NCI-H446 (cell line): ENCODE data around the gene SMC3.
"Not testable (repeated sequence)": the region's sequence is repeated elsewhere in the genome, so short reads cannot be mapped to it uniquely, and the experiment has no call there.

ENCODE experiments used
- DNase-seq, 2 experiments: peaks; one replicate each; lab custom pipeline; 2025; lab: John Stamatoyannopoulos, UW

The SMC3 gene

GRCh38 chr10:110567201-110568054 lies at the start of gene SMC3:
TSS of gene SMC3 (plus strand) at chr10:110567695. CDS start at chr10:110567817, 122 bp downstream.
- peak; percentile 88 to 93 for DNase-seq

- DNase-seq = no peak
Measured at GRCh38 chr10:110522365-110522988, 45.0 kb upstream of the SMC3 start.

GRCh38 chr10:110523736-110524135 lies 43.8 kb upstream of the SMC3 start:
- no peak for DNase-seq

GRCh38 chr10:110524179-110524858 lies 43.2 kb upstream of the SMC3 start:
- DNase-seq = no peak

GRCh38 chr10:110524859-110525232 lies 42.6 kb upstream of the SMC3 start:
- no peak for DNase-seq

GRCh38 chr10:110525349-110526260 lies 41.9 kb upstream of the SMC3 start:
- no peak for DNase-seq

GRCh38 chr10:110527731-110528171 lies 39.7 kb upstream of the SMC3 start:
- DNase-seq = no peak

- no peak for DNase-seq
Measured at GRCh38 chr10:110528224-110528996, 39.1 kb upstream of the SMC3 start.

- not testable (repeated sequence) for DNase-seq
Measured at GRCh38 chr10:110528997-110529524, 38.4 kb upstream of the SMC3 start.

- DNase-seq = no peak
Measured at GRCh38 chr10:110529596-110530011, 37.9 kb upstream of the SMC3 start.

GRCh38 chr10:110530131-110530831 lies 37.2 kb upstream of the SMC3 start:
- DNase-seq = no peak

GRCh38 chr10:110531687-110532086 lies 35.8 kb upstream of the SMC3 start:
- DNase-seq = no peak

GRCh38 chr10:110532628-110533027 lies 34.9 kb upstream of the SMC3 start:
- not testable (repeated sequence) for DNase-seq

- DNase-seq = no peak
Measured at GRCh38 chr10:110533149-110533548, 34.3 kb upstream of the SMC3 start.

- no peak for DNase-seq
Measured at GRCh38 chr10:110534571-110534970, 32.9 kb upstream of the SMC3 start.

- DNase-seq = peak in 1 of 2 experiments; percentile 4
Measured at GRCh38 chr10:110535958-110536891, 31.3 kb upstream of the SMC3 start.

GRCh38 chr10:110539091-110539490 lies 28.4 kb upstream of the SMC3 start:
- no peak for DNase-seq

GRCh38 chr10:110540031-110540430 lies 27.5 kb upstream of the SMC3 start:
- DNase-seq = no peak
